Activated CD4-positive, alpha-beta T cell treated with anti-CD3 and anti-CD28 coated beads, Interleukin-10, Interleukin-2, amounts not matched to agents 100 ng/mL and 50 ng/mL, durations not matched to agents 16 hours and 8 hours (primary cell): ENCODE results near the gene STK25.
"Not testable (repeated sequence)": the region's sequence is repeated elsewhere in the genome, so short reads cannot be mapped to it uniquely, and the experiment has no call there.

ENCODE experiments used
- DNase-seq: peaks from one replicate; pipeline ENCODE4 v3.0.0-alpha.2; 2020

The STK25 gene

GRCh38 chr2:241507430-241508239, 749 bp downstream of the STK25 start:
- peak; percentile 36 for DNase-seq

- no peak for DNase-seq
Observed at GRCh38 chr2:241506793-241507429, 1.5 kb downstream of the STK25 start.

GRCh38 chr2:241506317-241506716, 2.1 kb downstream of the STK25 start:
- not testable (repeated sequence) for DNase-seq

GRCh38 chr2:241505781-241506201, 2.6 kb downstream of the STK25 start:
- no peak for DNase-seq

GRCh38 chr2:241505086-241505780, 3.2 kb downstream of the STK25 start:
- no peak for DNase-seq

GRCh38 chr2:241503776-241504392, 4.5 kb downstream of the STK25 start:
- no peak for DNase-seq

- no peak for DNase-seq
Observed at GRCh38 chr2:241502281-241502680, 6.1 kb downstream of the STK25 start.

GRCh38 chr2:241501551-241501950, 6.8 kb downstream of the STK25 start:
- DNase-seq: no peak

GRCh38 chr2:241501099-241501541, 7.3 kb downstream of the STK25 start:
- no peak for DNase-seq

GRCh38 chr2:241500431-241500975, 7.9 kb downstream of the STK25 start:
- no peak for DNase-seq

- DNase-seq: no peak
Observed at GRCh38 chr2:241500016-241500415, 8.4 kb downstream of the STK25 start.

GRCh38 chr2:241499146-241499965, 9.0 kb downstream of the STK25 start:
- no peak for DNase-seq

GRCh38 chr2:241498115-241499070, 10.0 kb downstream of the STK25 start:
- DNase-seq: no peak

- no peak for DNase-seq
Observed at GRCh38 chr2:241496904-241497877, 11.2 kb downstream of the STK25 start.

GRCh38 chr2:241496003-241496707, 12.2 kb downstream of the STK25 start:
- no peak for DNase-seq

- no peak for DNase-seq
Observed at GRCh38 chr2:241495172-241496002, 13.0 kb downstream of the STK25 start.

- DNase-seq: no peak
Observed at GRCh38 chr2:241494311-241494908, 14.0 kb downstream of the STK25 start.
